CD4-positive, alpha-beta T cell treated with Interferon gamma for 1 hour (primary cell): ENCODE measurements around the gene ZC3H18.

Source experiments
- DNase-seq: peaks from one replicate; pipeline ENCODE4 v3.0.0-alpha.2; 2020

The ZC3H18 gene

GRCh38 chr16:88569985-88570690 is at the start of gene ZC3H18:
TSS of gene ZC3H18 (plus strand) at chr16:88570403. CDS start at chr16:88577124, 6,721 bp downstream.
- DNase-seq = peak; percentile 97

DNA sequence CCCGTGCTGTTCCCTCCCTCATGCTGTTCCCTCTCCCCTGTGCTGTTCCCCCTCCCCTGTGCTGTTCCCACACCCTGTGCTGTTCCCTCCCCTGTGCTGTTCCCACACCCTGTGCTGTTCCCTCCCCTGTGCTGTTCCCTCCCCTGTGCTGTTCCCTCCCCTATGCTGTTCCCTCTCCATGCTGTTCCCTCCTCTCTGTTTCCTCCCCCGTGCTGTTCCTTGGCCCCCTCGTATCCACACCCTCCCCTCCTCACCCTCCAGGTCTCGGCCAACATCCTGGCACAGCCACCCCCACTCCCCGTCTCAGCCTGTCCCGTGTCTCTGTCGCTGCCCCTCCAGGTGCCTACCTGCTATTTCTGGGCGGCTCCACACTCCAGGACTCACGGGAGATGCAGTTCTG is 48.5 kb upstream of the ZC3H18 start:
- DNase-seq = no peak

GRCh38 chr16:88522276-88522949 is 47.8 kb upstream of the ZC3H18 start:
- DNase-seq = no peak

GRCh38 chr16:88523309-88524161 is 46.7 kb upstream of the ZC3H18 start:
- DNase-seq = no peak

DNA sequence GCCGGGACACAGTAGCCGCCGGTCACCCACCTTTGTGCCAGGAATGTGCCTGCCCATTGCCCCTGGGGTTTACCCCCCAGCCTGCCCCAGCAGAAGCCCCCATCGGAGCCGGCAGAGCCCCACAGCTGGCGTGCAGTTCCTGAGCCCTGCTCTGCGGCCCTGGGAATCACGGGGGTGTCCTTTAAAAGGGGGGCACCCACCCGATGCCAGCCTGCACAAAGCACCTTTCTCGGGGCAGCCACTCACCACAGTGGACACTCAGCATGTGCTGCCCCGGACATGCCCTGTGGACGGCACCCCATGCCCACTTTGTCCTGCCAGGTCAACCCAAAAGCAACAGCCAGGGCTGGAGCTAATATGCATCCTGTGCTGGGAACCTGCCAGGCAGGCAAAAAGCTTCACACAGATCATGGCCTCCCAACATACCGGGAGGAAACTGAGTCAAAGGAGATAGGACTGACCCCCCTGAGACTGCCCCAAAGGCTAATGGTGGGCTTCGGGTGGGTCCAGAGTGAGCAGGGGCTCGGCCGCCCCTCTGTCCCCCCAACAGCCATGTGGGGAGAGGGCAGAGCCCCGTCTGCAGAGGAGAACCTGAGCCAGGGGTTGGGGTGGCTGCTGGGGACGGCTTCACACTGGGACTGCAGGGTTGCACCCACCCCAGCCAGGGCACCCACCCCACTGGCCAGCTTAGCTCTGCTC is 45.8 kb upstream of the ZC3H18 start:
- no peak for DNase-seq

DNA sequence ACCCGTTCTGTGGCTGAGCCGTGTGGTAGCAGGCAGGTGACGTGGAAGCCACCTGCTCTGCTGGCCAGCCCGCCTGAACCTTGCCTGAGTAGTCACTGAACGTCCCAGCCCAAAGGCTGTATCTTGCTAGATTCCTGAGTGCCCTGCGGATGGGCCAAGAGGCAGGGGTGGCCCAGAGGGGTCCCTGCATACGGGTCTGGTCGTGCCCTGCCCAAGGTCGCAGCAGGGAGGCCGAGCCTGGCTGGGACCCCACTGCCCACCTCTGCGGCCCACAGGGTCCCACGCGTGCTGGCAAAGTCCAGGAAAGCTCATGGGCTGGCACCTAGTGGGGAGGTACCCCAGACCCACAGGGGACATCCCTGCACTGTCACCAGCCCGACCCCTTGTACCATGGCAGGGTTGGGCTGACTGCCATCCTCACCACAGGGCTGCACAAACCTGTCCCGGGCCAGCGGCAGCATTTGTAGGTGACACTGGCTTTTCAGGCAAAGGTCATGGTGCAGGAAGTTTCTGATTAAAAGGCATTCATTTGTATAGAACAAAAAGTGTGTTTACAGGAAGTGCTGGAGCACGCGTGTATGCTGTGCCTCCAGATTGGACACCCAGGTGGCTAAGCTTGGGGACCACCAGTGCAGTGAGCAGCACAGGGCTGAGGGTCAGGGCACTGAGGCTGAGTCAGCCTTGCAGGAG is 45.1 kb upstream of the ZC3H18 start:
- no peak for DNase-seq

DNA sequence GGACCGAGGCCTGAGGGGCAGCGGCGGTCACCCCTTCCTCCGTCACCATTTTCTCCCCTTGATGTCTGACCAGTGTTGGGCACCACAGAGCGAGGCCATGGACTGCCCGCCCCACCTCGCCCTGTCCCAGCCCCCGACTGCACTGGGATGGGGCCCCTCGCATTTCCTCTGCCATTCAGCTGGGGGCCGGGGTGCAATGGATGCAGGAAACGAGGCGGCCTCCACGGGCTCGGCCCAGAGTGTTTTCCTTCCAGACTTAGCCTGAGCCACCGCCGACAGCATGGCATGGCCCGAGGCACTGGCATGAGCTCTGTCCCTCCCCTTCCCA is 44.6 kb upstream of the ZC3H18 start:
- DNase-seq = no peak

DNA sequence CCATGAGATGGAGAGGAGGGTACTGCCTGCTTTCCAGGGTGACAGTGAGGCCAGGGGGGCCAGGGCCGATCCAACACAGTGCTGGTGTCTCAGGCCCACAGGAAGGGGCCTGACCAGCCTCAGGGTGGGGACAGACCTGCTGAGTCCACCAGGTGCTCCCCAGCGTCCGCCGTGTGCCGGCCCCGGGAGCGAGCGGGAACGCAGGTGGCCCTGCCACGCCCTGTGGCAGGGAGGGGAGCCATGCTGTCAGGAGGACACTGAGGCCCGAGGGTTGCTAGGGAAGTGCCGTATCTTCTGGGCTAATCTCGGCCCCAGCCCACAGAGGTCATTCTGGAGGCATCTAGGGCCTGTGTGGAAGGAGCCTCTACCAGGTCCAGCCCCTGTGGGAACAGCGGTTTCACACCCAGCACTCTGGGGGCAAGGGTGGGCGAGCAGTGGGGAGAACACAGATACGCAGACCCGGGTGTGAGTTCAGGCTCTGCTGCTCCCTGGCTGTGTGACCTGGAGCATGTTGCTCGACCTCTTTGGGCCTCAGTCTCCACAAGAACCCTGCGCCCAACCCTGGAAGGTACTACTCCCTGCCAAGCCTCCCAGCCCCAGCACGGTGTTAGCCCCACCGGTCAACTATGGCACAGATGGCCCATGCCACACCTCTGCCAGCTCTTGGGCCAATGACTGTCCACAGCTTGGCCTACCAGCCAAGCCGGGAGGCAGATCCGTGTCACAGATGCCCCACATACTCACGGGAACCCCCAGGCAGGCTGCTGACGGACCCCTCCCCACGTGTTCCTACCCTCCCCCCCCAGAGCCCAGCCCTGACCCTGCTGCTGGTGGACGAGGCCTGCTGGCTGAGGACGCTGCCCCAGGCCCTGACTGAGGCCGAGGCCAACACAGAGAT is 43.9 kb upstream of the ZC3H18 start:
- DNase-seq = no peak

GRCh38 chr16:88526906-88527185 is 43.4 kb upstream of the ZC3H18 start:
- no peak for DNase-seq

DNA sequence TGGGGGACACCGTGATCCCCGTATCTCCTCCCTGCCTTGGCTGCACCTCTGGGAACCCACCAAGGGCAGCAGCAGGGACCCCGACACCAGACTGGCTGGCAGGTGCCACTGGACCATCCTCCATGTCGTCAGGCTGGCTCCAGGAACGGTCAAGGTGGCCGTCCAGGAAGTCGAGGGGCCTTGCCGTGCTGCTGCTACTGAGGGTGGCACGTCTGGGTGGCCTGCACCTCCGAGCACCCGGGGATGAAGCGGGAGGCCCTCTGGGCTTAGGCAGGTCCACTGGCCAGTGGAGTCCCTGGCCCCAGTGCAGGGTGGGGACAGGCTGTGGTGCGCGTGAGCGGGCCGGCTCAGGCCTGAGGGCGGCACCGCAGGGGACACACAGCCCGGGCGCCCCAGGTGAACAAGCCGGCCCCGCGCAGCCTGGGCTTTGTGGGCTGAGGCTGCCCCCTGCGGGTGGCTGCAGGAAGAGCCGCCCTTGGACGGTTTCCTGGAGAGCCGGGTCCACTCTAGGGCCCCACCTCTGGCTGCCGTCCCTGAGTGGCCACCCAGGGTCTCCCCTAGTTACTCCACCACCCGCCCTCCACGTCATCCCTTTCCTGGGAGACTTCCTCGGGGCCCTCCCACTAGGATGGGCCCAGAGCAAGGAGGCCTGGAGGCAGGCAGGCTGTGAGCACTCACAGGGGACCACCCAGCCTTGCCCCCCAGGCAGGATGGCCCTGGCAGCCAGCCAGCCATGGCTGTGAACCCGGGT is 42.8 kb upstream of the ZC3H18 start:
- DNase-seq = peak; percentile 55

DNA sequence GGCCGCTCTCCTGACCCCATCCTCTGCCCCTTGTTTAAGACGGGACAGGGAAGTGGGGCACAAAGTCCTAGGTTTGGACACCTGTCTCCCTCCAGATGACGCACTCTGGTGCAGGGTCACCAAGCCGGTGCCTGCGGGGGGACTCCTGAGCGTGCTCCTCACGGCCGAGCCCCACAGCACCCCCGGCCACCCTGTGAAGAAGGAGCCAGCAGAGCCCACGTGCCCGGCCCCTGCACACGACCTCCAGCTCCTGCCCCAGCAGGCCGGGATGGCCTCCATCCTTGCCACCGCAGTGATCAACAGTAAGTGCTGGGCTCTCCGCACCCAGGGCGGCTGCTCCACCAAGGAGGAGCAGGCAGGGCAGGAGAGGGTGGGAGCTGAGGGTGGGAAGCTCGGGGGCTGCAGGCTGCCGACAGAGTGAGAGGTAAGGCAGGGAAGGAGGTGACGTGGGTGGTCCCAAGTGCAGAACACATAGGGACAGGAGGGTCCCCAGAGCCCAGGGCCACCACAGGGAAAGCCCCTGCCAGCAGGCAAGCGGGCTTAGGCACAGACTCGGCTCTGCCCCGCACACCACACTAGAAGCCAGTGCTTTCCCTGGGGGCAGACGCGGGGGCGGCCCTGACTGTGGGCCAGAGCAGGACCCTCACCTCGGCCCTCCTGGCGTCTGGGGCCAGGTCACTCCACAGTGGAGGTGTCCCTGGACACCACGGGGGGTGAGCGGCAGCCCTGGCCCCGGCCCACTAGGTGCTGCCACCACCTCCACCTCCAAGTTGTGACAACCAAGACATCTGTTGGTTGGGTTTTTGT is 42.1 kb upstream of the ZC3H18 start:
- DNase-seq = no peak

- DNase-seq = no peak
Observed at GRCh38 chr16:88528902-88529318, 41.3 kb upstream of the ZC3H18 start.

- DNase-seq = no peak
Observed at GRCh38 chr16:88529596-88529995, 40.6 kb upstream of the ZC3H18 start.

DNA sequence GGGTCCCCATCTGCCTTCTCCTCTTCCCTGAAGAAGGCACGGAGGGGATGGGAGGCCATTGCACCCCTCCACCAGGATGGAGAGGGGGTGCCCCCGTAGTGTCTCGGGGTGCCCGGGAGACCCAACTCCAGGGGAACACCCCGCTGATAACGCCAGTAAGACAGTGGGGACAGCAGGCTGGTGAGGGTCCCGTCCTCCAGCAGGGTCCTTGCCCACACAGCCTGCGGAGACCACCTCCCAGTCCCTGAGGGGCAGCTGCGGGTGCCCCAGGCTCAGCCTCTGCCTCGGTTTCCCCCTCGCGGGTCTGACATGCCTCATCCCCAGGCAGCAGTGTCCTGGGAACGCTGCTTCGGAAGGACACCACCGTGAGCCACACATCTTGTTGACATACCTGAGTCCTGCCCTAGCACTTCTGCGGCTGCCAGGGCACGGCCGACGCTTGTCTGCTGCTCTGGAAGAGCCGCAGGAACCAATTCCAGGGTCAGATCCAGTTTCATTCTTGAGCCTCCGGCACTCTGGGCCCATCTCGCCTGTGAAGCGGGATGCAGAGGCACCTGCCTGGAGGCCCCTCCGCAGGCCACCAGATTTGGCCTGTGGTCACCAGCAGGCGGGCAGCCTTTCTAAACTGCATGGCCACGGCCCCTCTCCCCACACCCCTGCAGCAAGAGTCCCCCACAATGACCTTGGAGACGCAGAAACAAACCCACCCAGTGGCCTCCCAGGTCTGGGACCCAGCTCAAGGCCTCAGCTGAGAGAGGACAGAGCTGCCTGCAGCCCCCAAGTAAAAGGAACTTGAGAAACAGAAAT is 39.9 kb upstream of the ZC3H18 start:
- no peak for DNase-seq

DNA sequence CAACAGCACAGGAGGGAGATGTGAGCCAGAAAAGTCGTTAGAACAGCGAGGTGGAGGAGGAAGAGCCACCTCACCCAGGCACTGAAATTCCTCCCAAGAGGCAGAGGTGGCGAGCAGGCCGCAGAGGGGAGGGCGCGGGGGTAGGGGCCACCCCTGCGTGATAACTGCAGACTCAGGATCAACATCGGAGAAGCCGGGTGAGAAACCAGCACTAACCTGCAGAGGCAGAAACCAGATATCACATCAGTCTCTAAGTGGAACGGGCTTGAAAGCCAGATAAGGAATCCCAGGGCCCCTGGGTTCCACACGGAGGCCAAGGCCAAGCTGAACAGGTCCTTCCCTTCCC is 39.4 kb upstream of the ZC3H18 start:
- no peak for DNase-seq

DNA sequence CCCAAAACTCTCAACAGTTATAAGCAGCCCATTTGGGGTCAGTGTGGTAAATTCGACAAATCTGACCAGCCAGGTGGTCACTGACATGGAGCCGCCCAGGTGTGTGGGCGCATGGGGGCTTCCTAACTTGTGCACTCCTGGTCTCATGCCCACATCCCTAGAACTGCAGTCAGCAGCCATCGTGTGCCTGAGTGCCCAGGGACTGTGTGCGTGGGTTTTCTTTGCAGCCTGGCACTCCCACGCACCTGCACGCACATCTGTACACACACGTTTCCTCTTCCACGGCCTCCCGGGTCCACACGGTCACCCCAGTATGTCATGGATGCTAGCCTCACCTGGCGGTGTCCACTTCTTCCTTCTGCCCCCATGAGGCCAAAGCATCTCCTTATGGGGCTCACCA is 38.9 kb upstream of the ZC3H18 start:
- DNase-seq = no peak

- no peak for DNase-seq
Observed at GRCh38 chr16:88531931-88532433, 38.2 kb upstream of the ZC3H18 start.

- no peak for DNase-seq
Observed at GRCh38 chr16:88532434-88533241, 37.6 kb upstream of the ZC3H18 start.
